ENCODE measurements around the gene HOXC4.
A peak's percentile ranks its signal among the peaks of the same experiment; 100 is the strongest.

HOXC4 gene

DNA sequence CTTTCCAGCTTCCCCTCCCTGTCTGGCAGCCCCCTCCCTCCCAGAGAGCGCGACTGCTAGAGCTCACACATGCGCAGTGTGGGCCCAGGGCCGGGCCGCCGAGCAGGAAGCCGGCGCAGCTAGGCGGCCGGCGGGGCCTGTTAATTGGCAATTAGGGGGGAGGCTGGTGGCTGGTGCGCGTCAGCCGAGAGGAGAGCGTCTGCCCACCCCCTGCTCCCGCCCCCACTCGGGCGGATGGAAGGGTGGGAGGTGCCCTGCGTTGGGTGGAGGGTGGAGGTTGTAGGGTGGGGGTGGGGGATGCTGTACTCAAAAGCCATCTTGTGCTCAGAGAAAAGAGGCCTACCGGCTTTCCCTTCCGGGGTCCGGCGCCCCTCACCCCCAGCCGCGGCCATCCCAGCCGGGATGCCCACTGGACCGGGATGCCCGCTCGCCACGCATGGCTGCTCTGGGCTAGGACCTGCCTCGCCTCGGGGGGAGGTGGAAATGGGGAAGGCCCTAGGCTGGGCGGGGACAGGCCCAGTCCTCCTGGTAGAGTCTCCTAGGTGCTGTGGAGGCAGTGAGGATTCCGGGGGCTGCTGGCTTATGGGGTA lies 35.7 kb upstream of the HOXC4 start:
- Histone ChIP-seq H3K4me1 (ENCODE audit: insufficient read depth, low read length) (peaks cover 13% of the 10 kb centered on the region), H3K27ac (ENCODE audit: low read depth, low read length) (peak overlapping the region; percentile 51), H3K9me3 (ENCODE audit: low read length) (no peaks in the 10 kb centered on the region), H3K27me3 (ENCODE audit: control insufficient read depth in 1 of 2, insufficient read depth in 2 of 2, low read length in 2 of 2) (peaks cover 32 to 92% of the 10 kb centered on the region in 2 donors), H3K9ac (ENCODE audit: low read length) (peak overlapping the region; percentile 4), H3K36me3 (ENCODE audit: insufficient read depth, low read length) (no peaks in the 10 kb centered on the region), H3K4me3 (ENCODE audit: low read depth in 1 of 2, low read length in 2 of 2) (peak overlapping the region; percentile 69 to 82)

DNA sequence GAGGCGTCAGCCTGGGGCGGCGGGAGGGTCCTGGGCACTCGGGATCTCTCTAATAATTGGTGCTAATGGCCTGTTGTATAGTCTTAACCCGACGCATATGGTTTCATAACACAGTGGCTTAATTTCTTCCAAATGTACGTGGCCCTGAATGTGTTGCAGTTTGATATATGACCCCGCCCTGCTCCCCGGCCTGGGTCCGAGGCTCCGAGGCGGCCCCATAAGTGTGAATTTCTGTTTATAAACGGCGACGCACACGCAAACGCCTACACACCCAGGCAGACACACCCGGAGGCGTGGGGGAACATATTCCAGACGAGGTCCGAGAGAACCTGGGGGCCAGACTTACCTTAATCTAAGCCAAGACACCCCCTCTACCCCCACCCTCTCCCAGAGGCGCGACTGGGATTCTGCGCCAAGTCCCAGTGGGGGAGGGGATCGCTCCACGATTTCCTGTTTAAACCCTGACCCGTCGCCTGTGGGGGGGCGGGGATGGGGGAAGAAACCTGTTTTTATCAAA lies 35.1 kb upstream of the HOXC4 start:
- Histone ChIP-seq H3K9ac (ENCODE audit: low read length) (peak overlapping the region; percentile 4), H3K36me3 (ENCODE audit: insufficient read depth, low read length) (no peaks in the 10 kb centered on the region), H3K9me3 (ENCODE audit: low read length) (no peaks in the 10 kb centered on the region), H3K4me1 (ENCODE audit: insufficient read depth, low read length) (peaks cover 13% of the 10 kb centered on the region), H3K27me3 (ENCODE audit: control insufficient read depth in 1 of 2, insufficient read depth in 2 of 2, low read length in 2 of 2) (peaks cover 27 to 90% of the 10 kb centered on the region in 2 donors), H3K27ac (ENCODE audit: low read depth, low read length) (peak overlapping the region; percentile 51), H3K4me3 (ENCODE audit: low read depth in 1 of 2, low read length in 2 of 2) (peak overlapping the region; percentile 69 to 82)

DNA sequence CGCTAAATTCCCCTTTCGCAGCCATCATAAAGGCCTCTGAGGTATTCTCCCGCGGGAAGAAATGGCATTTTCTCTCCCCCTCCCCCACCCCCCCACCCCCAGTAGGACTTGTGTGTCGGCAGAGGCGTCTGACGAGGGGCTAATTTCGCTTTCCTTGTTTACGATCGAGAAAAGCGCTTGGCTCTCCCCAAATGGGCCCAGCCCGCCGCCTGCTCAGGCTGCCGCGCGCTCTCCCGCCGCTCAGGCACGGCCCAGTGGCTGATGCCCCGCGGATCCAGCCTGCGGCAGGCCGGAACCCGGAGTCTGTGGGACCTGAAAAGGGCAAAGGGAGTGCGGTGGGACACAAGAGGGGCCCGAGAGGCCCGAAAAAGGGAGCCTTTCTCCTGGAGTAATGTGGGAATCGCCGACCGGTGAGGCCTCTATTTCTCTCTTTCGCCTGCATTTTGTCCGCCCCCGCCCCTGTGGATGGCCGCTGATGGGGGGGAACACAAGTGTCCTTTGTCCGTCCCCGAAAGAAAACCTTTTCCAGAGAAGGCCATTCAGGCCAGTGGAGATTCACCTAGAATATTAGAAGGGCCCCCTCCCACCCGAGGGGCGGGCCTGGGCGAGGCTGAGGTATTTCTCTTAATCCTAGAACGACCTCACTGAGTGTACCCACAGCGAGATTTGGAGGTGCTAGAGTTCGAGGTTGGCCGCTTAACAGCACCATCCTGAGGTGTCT lies 34.4 kb upstream of the HOXC4 start:
- Histone ChIP-seq H3K9me3 (ENCODE audit: low read length) (no peaks in the 10 kb centered on the region), H3K9ac (ENCODE audit: low read length) (no peak overlapping the region), H3K4me3 (ENCODE audit: low read depth in 1 of 2, low read length in 2 of 2) (peak overlapping the region in 1 of 2 donors; percentile 23), H3K36me3 (ENCODE audit: insufficient read depth, low read length) (no peaks in the 10 kb centered on the region), H3K27me3 (ENCODE audit: control insufficient read depth in 1 of 2, insufficient read depth in 2 of 2, low read length in 2 of 2) (peaks cover 21 to 90% of the 10 kb centered on the region in 2 donors), H3K27ac (ENCODE audit: low read depth, low read length) (no peak overlapping the region), H3K4me1 (ENCODE audit: insufficient read depth, low read length) (peaks cover 13% of the 10 kb centered on the region)

DNA sequence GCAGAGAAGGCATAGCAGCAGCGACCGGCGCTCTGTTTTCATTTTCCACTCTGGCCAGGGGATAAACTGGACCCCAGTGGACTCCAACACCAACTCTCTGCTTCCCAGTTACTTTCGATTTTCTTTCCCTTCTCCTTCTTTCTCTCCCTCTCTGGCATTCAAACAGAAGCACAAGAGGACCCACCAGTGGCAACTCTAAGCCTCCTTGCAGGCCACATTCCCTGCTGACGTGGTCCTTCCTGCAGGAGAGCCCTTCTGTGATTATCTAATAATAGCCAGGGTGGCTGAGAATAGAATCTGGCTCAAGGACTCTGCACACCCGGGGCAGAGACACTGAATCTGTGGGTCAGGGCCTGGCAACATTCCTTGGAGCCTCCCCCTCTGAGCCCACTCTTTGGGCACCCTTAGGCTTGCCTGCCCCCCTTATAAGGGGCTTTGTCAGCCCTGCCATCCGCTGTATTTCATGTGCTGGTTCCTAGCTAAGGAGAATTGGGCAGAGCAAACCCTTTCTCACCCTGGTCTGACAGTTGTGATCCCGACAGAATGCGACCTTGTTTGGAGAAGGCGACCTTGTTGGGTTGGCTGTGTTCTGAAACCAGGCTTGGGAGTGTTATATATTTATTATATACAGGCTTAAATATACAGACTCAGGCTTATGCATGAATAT lies 33.6 kb upstream of the HOXC4 start:
- Histone ChIP-seq H3K27me3 (ENCODE audit: control insufficient read depth in 1 of 2, insufficient read depth in 2 of 2, low read length in 2 of 2) (peaks cover 13 to 90% of the 10 kb centered on the region in 2 donors), H3K36me3 (ENCODE audit: insufficient read depth, low read length) (no peaks in the 10 kb centered on the region), H3K9ac (ENCODE audit: low read length) (no peak overlapping the region), H3K4me3 (ENCODE audit: low read depth in 1 of 2, low read length in 2 of 2) (peak overlapping the region in 1 of 2 donors; percentile 23), H3K9me3 (ENCODE audit: low read length) (no peaks in the 10 kb centered on the region), H3K27ac (ENCODE audit: low read depth, low read length) (no peak overlapping the region), H3K4me1 (ENCODE audit: insufficient read depth, low read length) (peaks cover 13% of the 10 kb centered on the region)

DNA sequence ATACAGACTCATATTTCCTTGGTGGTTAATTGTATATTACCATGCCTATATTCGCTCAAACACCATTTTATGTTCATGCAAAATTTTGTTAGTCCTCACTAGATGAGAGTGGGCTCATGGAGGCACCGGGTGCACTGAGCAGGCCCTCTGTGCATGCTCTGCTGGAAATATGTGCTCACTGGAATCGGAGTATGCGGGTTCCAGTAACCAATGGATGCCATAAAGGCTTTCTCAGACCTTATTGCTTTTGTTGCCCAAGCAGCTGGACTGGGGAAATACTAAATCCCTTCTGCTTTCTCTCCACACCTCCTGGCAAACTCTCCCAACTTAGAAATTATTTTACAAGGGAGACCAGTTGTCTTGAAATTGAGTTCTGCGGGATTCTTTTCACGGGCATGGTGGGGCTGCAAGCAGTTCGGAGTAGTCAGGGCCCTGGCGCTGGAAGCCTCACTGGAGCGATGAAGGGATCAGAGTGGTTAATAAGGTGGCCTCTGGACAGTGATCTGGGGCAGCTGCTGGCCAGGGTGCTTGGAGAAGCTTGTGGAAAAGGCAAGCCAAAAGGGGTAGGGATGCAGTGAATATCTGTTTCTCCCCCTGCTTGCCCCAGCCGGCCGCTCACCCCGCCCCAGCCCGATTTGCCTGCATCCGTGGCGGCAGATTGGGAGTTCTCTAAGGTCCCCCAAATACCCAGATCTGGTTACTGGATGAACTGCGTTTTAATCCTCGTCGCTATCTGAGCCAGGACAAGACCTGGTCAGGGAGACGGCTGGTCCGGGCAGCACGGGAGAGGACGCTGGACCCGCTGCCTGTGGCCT lies 32.8 kb upstream of the HOXC4 start:
- Histone ChIP-seq H3K9ac (ENCODE audit: low read length) (no peak overlapping the region), H3K27ac (ENCODE audit: low read depth, low read length) (no peak overlapping the region), H3K36me3 (ENCODE audit: insufficient read depth, low read length) (no peaks in the 10 kb centered on the region), H3K9me3 (ENCODE audit: low read length) (no peaks in the 10 kb centered on the region), H3K4me3 (ENCODE audit: low read depth in 1 of 2, low read length in 2 of 2) (no peak overlapping the region), H3K4me1 (ENCODE audit: insufficient read depth, low read length) (peaks cover 11% of the 10 kb centered on the region), H3K27me3 (ENCODE audit: control insufficient read depth in 1 of 2, insufficient read depth in 2 of 2, low read length in 2 of 2) (peaks cover 12 to 88% of the 10 kb centered on the region in 2 donors)

DNA sequence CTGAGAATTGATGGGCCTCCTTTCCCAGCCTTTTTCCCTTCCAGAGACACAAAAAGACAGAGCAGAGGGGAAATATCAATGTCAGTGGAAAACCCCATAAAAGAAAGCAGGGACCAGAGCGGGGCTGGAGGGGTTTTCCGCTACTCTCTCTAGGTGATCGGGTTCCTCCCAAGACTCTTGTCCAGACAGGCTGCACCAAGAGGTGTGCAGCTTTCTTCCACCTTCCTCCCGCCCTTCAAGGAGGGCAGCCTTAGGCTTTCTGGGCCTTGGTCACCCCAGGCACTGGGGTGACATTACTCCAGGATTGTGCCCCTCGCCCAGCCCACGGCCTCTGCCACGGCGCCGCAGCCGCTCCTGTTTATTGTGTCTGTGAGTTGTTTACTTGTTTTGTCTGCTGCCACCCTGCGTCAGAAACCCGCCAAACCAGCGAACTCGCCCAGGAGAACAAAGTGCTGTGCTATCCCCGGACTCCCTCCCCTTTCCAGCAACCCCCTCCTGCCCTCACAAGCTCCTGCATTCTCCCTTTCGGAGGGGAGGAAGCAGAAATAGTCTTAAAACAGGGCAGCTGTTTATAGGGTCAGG lies 32.1 kb upstream of the HOXC4 start:
- Histone ChIP-seq H3K4me1 (ENCODE audit: insufficient read depth, low read length) (peaks cover 5% of the 10 kb centered on the region), H3K36me3 (ENCODE audit: insufficient read depth, low read length) (no peaks in the 10 kb centered on the region), H3K27ac (ENCODE audit: low read depth, low read length) (no peak overlapping the region), H3K9ac (ENCODE audit: low read length) (no peak overlapping the region), H3K27me3 (ENCODE audit: control insufficient read depth in 1 of 2, insufficient read depth in 2 of 2, low read length in 2 of 2) (peaks cover 13 to 90% of the 10 kb centered on the region in 2 donors), H3K9me3 (ENCODE audit: low read length) (no peaks in the 10 kb centered on the region), H3K4me3 (ENCODE audit: low read depth in 1 of 2, low read length in 2 of 2) (no peak overlapping the region)

DNA sequence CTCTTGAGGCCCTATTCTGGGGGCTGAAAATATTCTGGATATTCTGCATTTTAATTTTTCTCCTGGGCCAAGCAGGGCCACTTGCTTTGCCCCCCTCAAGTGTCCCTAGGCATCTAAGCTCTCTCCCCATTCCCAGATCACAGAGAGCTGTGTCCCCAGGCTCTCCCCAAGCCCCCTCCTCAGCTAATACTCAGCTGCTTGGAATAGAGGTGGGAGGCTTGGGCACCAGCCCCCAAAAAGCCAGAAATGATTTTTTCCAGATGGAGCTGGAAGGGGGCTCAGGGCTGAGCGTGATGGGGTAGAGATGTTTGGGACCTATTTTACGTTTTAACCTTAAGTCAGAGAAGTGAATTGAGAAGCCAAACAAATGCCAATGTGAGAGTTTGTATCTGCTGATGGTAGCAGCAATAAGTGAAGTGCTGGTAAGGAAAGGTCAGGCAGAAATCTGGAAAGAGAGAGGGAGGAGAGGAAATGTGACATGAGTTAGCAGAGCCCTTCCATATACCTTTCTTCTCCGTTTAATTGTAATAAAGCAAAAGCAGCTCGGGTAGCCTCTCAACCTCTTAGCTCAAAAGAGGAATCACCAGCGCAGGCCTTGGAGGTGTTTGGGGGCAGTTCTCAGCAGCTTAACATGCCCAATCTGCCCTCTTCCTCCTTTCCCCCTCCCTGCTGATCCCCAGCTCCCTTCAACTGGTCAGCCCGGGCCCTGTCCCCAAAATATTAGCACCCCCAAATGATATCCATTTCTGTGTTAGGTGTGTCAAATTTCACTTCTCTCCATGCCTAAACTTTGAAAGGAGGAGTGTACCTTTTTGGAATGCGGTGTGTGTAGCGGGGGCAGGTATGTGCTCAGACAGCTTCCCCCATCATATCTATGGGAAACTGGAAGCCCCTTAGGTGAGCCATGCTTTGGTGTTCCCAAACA lies 30.4 kb upstream of the HOXC4 start:
- peaks cover 26 to 90% of the 10 kb centered on the region in 2 donors for H3K27me3 ChIP-seq (ENCODE audit: control insufficient read depth in 1 of 2, insufficient read depth in 2 of 2, low read length in 2 of 2)
- peaks cover 5% of the 10 kb centered on the region for H3K4me1 ChIP-seq (ENCODE audit: insufficient read depth, low read length)
- no peak overlapping the region for H3K9ac ChIP-seq (ENCODE audit: low read length)
- H3K27ac ChIP-seq (ENCODE audit: low read depth, low read length) = no peak overlapping the region
- H3K36me3 ChIP-seq (ENCODE audit: insufficient read depth, low read length) = no peaks in the 10 kb centered on the region
- no peak overlapping the region for H3K4me3 ChIP-seq (ENCODE audit: low read depth in 1 of 2, low read length in 2 of 2)
- H3K9me3 ChIP-seq (ENCODE audit: low read length) = no peaks in the 10 kb centered on the region

DNA sequence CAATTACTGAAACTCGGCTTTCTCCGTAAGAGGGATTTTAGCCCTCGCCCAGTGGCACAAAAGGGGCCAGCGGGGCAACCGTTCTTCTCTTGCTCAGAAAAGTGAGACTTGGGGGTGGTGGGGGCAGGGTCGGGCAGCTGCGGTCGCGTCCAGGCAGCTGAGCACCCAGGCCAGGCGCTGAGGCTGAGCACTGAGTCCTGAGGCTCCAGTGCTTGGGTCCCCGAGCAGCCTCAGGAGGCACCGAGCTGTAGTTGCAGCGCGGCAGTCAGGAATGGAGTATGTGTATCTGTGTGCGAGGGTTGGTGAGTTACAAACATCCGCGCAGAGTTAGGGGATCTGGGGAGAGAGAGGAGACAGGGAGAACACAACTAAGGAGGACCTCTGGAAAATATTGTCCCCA lies 29.5 kb upstream of the HOXC4 start:
- Histone ChIP-seq H3K9ac (ENCODE audit: low read length) (no peak overlapping the region), H3K4me1 (ENCODE audit: insufficient read depth, low read length) (peaks cover 13% of the 10 kb centered on the region), H3K27me3 (ENCODE audit: control insufficient read depth in 1 of 2, insufficient read depth in 2 of 2, low read length in 2 of 2) (peaks cover 31 to 93% of the 10 kb centered on the region in 2 donors), H3K27ac (ENCODE audit: low read depth, low read length) (no peak overlapping the region), H3K9me3 (ENCODE audit: low read length) (no peaks in the 10 kb centered on the region), H3K36me3 (ENCODE audit: insufficient read depth, low read length) (no peaks in the 10 kb centered on the region), H3K4me3 (ENCODE audit: low read depth in 1 of 2, low read length in 2 of 2) (no peak overlapping the region)

DNA sequence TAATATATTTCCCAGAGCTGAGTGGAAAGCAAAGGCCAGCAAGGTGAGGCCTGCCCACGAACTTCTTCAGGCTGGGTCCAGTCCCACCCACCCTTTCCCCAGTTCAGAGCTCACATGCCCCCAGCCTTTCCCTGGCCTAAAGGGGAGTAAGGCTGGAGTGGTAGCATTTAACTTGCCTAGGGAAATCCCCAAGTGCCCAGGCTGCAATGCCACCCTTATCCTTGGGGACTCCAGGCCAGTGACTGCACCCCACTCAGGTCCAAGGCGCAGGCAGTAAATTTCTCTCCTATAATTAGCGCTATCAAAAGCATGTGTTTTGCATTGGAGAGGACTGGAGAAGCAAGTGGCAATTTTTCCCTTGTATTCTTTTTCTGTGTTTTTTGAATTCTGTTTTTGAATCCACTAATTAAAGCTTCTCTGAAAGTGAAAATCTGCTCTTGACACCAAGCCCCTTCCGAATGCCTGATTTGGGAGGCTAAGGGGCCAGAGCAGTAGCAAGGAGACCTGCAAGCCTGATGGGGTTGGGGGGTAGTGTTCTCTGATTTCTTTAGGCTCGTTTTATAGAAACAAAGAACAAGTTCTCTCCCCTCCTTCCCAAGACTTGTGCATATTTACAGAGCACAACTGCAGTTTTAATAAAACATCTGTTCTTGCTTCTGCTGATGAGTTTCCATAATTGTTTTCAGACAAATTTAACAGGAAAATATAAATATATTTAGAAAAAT lies 28.9 kb upstream of the HOXC4 start:
- Histone ChIP-seq H3K4me3 (ENCODE audit: low read depth in 1 of 2, low read length in 2 of 2) (no peak overlapping the region), H3K9ac (ENCODE audit: low read length) (no peak overlapping the region), H3K4me1 (ENCODE audit: insufficient read depth, low read length) (peaks cover 13% of the 10 kb centered on the region), H3K27me3 (ENCODE audit: control insufficient read depth in 1 of 2, insufficient read depth in 2 of 2, low read length in 2 of 2) (peaks cover 31 to 93% of the 10 kb centered on the region in 2 donors), H3K9me3 (ENCODE audit: low read length) (no peaks in the 10 kb centered on the region), H3K36me3 (ENCODE audit: insufficient read depth, low read length) (no peaks in the 10 kb centered on the region), H3K27ac (ENCODE audit: low read depth, low read length) (no peak overlapping the region)
